Upper lobe of right lung (tissue), 1 donor: ENCODE data around the gene OVAAL. TPM values are rescaled to one million over a fixed set of nuclear protein-coding genes. Genes with fewer than 3 reads are reported as not detected.

Experiments used
- ATAC-seq: fragments of 200-7000 bp; cut with Tn5 transposase; one replicate; pipeline ENCODE4 v1.9.1; 2020; ENCODE audit warnings: mild to moderate bottlenecking, moderate library complexity
- DNase-seq: peaks from one replicate; pipeline ENCODE4 v3.0.0-alpha.2; 2020
- H3K27ac ChIP-seq: fragments of 200-600 bp; one replicate; pipeline ENCODE4 v1.8.0; 2022
- H3K27me3 ChIP-seq: fragments of 200-600 bp; one replicate; pipeline ENCODE4 v1.8.0; 2022; ENCODE audit warnings: mild to moderate bottlenecking
- H3K36me3 ChIP-seq: fragments of 200-600 bp; one replicate; pipeline ENCODE4 v1.8.0; 2022
- H3K4me1 ChIP-seq: fragments of 200-600 bp; one replicate; pipeline ENCODE4 v1.8.0; 2022
- H3K4me3 ChIP-seq: fragments of 200-600 bp; one replicate; pipeline ENCODE4 v1.8.0; 2022; ENCODE audit warnings: mild to moderate bottlenecking
- H3K9me3 ChIP-seq: fragments of 200-600 bp; one replicate; pipeline ENCODE4 v1.8.0; 2022
- intact Hi-C: fragments of 100-400 bp; cut with DNase I; formaldehyde crosslinking; loops from one replicate; pipeline ENCODE4 v1.11.0; 2022
- total RNA-seq: library from RNA; stranded (reverse); fragmentation: NEBNext Ultra II Directional; extraction: Animal tissue kit (Norgen Biotek cat#: 25700); gene quantifications from one replicate; pipeline ENCODE4 v1.2.1, GENCODE V29; 2021
- TF ChIP-seq, protein P1 (sequence below): fragments of 200-600 bp; IDR thresholded peaks from one replicate; pipeline ENCODE4 v1.8.0; 2022; ENCODE audit warnings: antibody characterized with exemption
- donor health status: DM: no; HTN: yes; CAD: no; lungs with severe emphysema.

The OVAAL gene
- total RNA-seq, 1 donor from 2014 or later, result not detected

DNA sequence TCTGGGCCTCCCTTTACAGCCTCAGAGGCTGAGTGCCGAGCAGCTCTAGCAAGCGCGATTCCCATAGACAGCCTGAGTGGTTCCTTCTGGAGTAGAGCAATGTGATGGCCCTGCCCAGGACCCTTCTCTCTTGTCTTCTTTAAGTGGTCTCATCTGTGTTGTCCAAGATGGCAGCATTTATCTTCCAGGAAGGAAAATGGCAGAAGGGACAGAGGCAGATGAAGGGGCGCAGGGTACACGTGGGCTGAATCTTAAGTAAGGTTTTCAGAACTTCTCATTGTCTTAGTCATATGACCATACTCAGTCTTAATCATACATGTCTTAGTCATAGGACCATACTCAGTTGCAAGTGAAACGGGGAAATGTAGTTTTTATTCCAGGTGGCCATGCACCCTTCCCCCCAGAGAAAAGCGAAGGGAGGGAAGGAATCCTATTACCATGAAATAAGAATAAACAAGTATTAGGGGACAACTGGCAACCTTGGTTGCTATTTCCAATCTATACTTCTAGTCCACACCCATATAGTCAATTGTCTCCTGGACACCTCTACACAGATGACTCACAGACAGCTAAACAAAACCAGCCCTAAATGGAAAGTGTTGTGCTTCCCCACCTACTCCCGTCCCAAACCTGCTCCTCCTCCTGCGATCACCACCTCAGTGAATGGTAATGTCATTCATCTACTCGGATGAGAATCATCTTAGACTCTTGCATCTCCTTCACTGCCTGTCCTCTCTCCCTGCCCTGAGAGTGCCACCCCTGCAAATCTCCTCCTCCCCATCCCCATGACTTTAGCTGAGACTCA, 13.3 kb downstream of the OVAAL start:
- Histone ChIP-seq H3K36me3 (no peaks in the 10 kb centered on the region), H3K9me3 (no peaks in the 10 kb centered on the region), H3K27ac (no peak overlapping the region), H3K27me3 (no peaks in the 10 kb centered on the region), H3K4me1 (no peaks in the 10 kb centered on the region), H3K4me3 (no peak overlapping the region)
- TF ChIP-seq, protein P1, sequence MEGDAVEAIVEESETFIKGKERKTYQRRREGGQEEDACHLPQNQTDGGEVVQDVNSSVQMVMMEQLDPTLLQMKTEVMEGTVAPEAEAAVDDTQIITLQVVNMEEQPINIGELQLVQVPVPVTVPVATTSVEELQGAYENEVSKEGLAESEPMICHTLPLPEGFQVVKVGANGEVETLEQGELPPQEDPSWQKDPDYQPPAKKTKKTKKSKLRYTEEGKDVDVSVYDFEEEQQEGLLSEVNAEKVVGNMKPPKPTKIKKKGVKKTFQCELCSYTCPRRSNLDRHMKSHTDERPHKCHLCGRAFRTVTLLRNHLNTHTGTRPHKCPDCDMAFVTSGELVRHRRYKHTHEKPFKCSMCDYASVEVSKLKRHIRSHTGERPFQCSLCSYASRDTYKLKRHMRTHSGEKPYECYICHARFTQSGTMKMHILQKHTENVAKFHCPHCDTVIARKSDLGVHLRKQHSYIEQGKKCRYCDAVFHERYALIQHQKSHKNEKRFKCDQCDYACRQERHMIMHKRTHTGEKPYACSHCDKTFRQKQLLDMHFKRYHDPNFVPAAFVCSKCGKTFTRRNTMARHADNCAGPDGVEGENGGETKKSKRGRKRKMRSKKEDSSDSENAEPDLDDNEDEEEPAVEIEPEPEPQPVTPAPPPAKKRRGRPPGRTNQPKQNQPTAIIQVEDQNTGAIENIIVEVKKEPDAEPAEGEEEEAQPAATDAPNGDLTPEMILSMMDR, result no peak
- ATAC-seq (peak; percentile 49), DNase-seq (no peak)
- intact Hi-C loops, result no loop called here

DNA sequence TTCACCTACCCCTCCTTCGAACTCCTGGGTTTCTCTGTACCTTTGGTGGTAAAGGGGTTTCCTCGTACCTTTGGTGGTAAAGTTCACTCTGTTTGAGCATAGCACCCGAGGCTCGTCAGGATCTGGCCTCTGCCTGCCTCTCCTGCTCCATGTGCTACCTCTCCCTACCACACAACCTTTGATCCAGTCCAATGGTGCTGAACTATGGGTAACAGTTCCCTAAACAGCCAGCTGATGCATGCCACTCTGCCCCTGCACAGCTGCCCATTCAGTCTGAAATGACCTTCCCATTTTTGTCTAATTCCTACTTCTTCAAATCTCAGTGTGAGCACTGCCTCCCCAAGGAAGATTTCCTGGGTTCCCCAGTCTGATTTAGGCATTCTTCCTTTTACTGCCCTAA, 14.0 kb downstream of the OVAAL start:
- ATAC-seq, result peak; percentile 77
- H3K4me1 ChIP-seq, result no peaks in the 10 kb centered on the region
- H3K36me3 ChIP-seq, result no peaks in the 10 kb centered on the region
- H3K4me3 ChIP-seq, result no peak overlapping the region
- intact Hi-C loops, result no loop called here
- DNase-seq, result no peak
- H3K27ac ChIP-seq, result no peak overlapping the region
- TF ChIP-seq, protein P1, result no peak
- H3K27me3 ChIP-seq, result no peaks in the 10 kb centered on the region
- H3K9me3 ChIP-seq, result no peaks in the 10 kb centered on the region

DNA sequence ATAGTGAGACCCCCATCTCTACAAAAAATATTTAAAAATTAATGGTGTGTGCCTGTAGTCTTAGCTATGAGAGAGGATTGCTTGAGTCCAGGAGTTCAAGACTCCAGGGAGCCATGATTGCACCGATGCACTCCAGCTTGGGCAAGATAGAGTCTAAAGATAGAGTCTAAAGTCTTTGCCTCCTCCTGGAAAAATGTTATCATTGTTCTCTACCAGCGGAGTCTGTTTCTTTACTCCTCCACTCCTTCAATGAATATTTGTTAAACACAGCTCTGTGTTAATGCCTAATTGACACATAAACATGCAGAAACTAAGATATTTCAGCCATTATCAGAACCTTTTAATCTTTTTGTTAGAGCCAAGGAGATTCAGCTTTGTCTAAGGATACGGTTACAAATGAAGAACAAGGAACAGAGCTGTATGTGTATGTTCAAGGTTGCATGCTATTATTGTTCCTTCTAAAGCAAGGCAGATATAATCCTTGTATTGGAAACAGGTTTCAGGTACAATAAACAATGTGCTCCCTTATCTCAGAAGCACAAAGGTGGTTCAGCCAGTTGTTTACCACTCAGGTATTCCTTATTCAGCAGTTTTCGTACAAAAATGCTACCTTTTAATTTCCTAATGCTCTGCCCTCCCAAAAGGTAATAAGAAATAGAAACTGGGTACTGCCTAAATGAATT, 15.4 kb downstream of the OVAAL start:
- intact Hi-C loops, result no loop called here
- no peak overlapping the region for H3K27ac ChIP-seq

DNA sequence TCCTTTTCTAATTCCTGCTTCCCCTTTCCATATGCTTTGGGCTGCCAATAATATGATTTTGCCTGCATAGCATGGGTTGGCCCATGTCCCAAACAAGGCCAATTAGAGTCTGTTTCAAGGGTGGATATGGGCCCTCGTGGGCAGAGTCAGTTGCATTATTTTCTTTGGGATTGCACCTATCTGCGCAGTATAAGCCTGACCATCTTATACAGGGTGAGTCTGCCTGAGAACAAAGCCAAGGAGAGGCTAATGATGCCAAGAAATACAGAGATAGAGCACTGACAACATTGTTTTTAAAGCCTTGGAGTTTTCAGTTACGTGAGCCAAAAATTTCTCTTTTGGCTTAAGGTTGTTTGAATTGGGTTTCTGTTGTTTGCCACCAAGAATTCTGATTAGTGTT, 18.6 kb downstream of the OVAAL start:
- DNase-seq, result no peak
- no peaks in the 10 kb centered on the region for H3K4me1 ChIP-seq
- no peak overlapping the region for H3K27ac ChIP-seq
- no peak overlapping the region for H3K4me3 ChIP-seq
- intact Hi-C loops, result no loop called here
- H3K36me3 ChIP-seq, result no peaks in the 10 kb centered on the region
- no peak for ATAC-seq
- H3K27me3 ChIP-seq, result no peaks in the 10 kb centered on the region
- H3K9me3 ChIP-seq, result no peaks in the 10 kb centered on the region
- TF ChIP-seq, protein P1, result no peak

More for the DNA sequence above, 15.4 kb downstream of the OVAAL start:
- H3K4me3 ChIP-seq, result no peak overlapping the region
- no peaks in the 10 kb centered on the region for H3K4me1 ChIP-seq
- ATAC-seq, result no peak
- no peaks in the 10 kb centered on the region for H3K9me3 ChIP-seq
- DNase-seq, result no peak
- H3K27me3 ChIP-seq, result no peaks in the 10 kb centered on the region
- TF ChIP-seq, protein P1, result no peak
- H3K36me3 ChIP-seq, result no peaks in the 10 kb centered on the region

DNA sequence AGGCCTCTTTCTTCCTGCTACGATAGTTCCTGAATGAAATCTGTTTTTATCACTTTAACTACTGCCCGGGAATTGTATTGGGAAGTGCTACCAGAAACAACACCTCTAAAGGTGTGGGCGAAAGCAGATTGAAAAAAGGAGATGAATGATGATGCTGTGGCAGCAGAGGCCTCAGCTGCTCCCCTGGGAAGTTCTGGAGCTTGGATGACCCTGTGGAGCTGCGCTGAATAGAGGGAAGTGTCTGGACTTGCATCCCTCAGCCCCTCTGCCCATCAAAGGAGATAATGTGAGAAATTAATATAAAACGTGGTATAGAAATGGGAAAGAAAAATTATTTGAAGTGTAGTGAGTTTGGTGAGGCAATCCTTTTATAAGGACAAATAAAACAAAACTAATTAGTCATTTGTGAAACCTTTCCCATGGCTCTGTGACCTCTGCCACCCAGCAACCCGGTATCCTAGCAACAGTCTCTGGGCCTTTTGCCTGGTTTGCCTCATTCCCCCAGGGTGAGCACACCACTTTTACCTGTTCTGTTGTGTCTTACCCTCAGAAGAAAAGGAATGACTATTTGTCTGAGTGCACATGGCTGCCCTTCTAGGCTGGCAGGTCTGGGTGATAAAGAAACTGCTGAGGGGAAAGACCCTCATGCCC, 21.3 kb downstream of the OVAAL start:
- Histone ChIP-seq H3K4me1 (no peaks in the 10 kb centered on the region), H3K4me3 (no peak overlapping the region), H3K36me3 (no peaks in the 10 kb centered on the region), H3K27ac (no peak overlapping the region), H3K9me3 (no peaks in the 10 kb centered on the region), H3K27me3 (no peaks in the 10 kb centered on the region)
- intact Hi-C loops, result no loop called here
- TF ChIP-seq, protein P1, result no peak
- DNase-seq (no peak), ATAC-seq (peak; percentile 41)
